HG03175 (cell line): Measurements from ENCODE around the gene BMPER.
"Not testable (repeated sequence)": the region's sequence is repeated elsewhere in the genome, so short reads cannot be mapped to it uniquely, and the experiment has no call there.

Experiments used
- ATAC-seq: cut with Tn5 transposase; IDR thresholded peaks from one replicate; pipeline ENCODE4 v1.9.1; 2021; ENCODE audit warnings: mild to moderate bottlenecking, moderate library complexity; ENCODE audit not compliant: unreplicated experiment

Gene BMPER

GRCh38 chr7:34165466-34165865 is 260.1 kb downstream of the BMPER start:
- no peak for ATAC-seq

GRCh38 chr7:34165927-34166550 is 260.7 kb downstream of the BMPER start:
- no peak for ATAC-seq

- no peak for ATAC-seq
Observed at GRCh38 chr7:34168013-34168412, 262.7 kb downstream of the BMPER start.

- ATAC-seq, result not testable (repeated sequence)
Observed at GRCh38 chr7:34174688-34175616, 269.6 kb downstream of the BMPER start.

- no peak for ATAC-seq
Observed at GRCh38 chr7:34175837-34176236, 270.5 kb downstream of the BMPER start.

- no peak for ATAC-seq
Observed at GRCh38 chr7:34177476-34177875, 272.1 kb downstream of the BMPER start.

- no peak for ATAC-seq
Observed at GRCh38 chr7:34181271-34181958, 276.1 kb downstream of the BMPER start.

GRCh38 chr7:34184466-34184865 is 279.1 kb downstream of the BMPER start:
- no peak for ATAC-seq

GRCh38 chr7:34187798-34188307 is 282.5 kb downstream of the BMPER start:
- ATAC-seq, result no peak

- ATAC-seq, result no peak
Observed at GRCh38 chr7:34189031-34189430, 283.7 kb downstream of the BMPER start.

GRCh38 chr7:34190299-34190698 is 285.0 kb downstream of the BMPER start:
- no peak for ATAC-seq

GRCh38 chr7:34191162-34191561 is 285.8 kb downstream of the BMPER start:
- no peak for ATAC-seq

- no peak for ATAC-seq
Observed at GRCh38 chr7:34191771-34192479, 286.6 kb downstream of the BMPER start.

- no peak for ATAC-seq
Observed at GRCh38 chr7:34192906-34193305, 287.6 kb downstream of the BMPER start.

GRCh38 chr7:34198231-34198641 is 292.9 kb downstream of the BMPER start:
- no peak for ATAC-seq
